Lower leg skin (tissue), 3 donors: Measurements from ENCODE around the gene RCE1.

Experiments used
- POLR2A ChIP-seq, 2 donors: fragments of 450-650 bp; IDR thresholded peaks; one replicate each; pipeline ENCODE4 v1.6.1; 2016 to 2017; ENCODE audit warnings: antibody characterized with exemption in 2 of 2, mild to moderate bottlenecking in 1 of 2, moderate library complexity in 1 of 2
- TF ChIP-seq, protein P1 (sequence below), 3 donors: fragments of 450-650 bp; IDR thresholded peaks; one replicate each; pipeline ENCODE4 v1.5.1; 2016; ENCODE audit warnings: antibody characterized with exemption in 3 of 3, mild to moderate bottlenecking in 3 of 3, moderate library complexity in 2 of 3

DNA sequence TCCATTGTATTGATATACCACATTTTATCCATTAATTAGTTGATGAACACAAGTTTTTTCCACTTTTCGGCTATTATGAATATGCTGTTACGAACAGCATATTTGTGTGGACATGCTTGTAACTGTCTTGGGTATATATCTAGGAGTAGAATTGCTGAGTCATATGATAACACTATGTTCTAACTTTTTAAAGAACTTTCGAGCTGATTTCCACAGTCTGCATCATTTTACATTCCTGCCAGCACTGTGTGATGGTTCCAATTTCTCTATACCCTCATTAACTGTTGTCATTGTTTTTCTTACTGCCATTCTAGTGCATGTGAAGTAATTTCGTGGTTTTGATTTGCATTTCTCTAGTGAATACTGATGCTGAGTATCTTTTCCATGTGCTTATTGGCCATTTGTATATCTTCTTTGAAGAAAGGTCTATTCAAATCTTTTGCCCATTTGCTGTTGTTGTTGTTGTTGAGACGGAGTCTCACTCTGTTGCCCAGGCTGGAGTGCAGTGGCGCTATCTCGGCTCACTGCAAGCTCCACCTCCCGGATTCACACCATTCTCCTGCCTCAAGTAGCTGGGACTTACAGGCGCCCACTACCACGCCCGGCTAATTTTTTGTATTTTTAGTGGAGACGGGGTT lies 7.4 kb upstream of the RCE1 start:
- TF ChIP-seq, protein P1, sequence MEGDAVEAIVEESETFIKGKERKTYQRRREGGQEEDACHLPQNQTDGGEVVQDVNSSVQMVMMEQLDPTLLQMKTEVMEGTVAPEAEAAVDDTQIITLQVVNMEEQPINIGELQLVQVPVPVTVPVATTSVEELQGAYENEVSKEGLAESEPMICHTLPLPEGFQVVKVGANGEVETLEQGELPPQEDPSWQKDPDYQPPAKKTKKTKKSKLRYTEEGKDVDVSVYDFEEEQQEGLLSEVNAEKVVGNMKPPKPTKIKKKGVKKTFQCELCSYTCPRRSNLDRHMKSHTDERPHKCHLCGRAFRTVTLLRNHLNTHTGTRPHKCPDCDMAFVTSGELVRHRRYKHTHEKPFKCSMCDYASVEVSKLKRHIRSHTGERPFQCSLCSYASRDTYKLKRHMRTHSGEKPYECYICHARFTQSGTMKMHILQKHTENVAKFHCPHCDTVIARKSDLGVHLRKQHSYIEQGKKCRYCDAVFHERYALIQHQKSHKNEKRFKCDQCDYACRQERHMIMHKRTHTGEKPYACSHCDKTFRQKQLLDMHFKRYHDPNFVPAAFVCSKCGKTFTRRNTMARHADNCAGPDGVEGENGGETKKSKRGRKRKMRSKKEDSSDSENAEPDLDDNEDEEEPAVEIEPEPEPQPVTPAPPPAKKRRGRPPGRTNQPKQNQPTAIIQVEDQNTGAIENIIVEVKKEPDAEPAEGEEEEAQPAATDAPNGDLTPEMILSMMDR (IDR thresholded peaks at IDR 0.05) = no peak
- TF ChIP-seq POLR2A (IDR thresholded peaks at IDR 0.05) = no peak
